T-helper 1 cell treated with Interleukin-12 subunit alpha and Interleukin-12 subunit beta and Interleukin-4 antibody, amounts not matched to agents 30 ng/mL and 1 ng/mL, for 36 hours (primary cell): ENCODE results near the gene PTPRG. TPM values are rescaled to one million over a fixed set of nuclear protein-coding genes. Genes with fewer than 3 reads are reported as not detected.

Source experiments
- intact Hi-C: fragments of 100-400 bp; cut with micrococcal nuclease; formaldehyde crosslinking; loops from one replicate; pipeline ENCODE4 v1.15.1; 2024
- total RNA-seq: library from RNA; stranded (reverse); gene quantifications from 2 replicates; pipeline ENCODE4 v1.2.3, GENCODE V29; 2022

The PTPRG gene
- total RNA-seq, 1 donor from 2014 or later, result 2.5 TPM

- intact Hi-C loops, result no loop called here
Measured at GRCh38 chr3:61582846-61583245, 21.5 kb downstream of the PTPRG start.

GRCh38 chr3:61583890-61584875 lies 22.8 kb downstream of the PTPRG start:
- intact Hi-C loops, result no loop called here

DNA sequence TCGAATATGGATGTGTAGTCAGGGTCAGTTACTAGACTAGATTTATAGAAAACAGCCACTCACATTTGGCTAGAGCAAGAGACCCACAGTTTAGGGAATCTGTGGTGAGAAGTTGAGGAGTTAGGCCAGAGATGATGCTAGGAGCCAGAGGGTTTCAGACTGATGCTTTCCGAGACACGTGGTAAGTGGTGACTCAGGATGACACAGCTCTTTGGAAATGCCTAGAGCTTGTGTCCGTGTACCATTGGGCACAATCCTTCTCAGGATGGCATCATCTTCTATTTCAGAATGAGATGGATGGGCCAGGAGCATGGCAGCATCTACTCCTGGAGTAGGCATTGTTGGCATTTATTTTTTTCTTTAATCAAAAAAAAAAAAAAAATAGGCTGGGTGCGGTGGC lies 28.5 kb downstream of the PTPRG start:
- intact Hi-C loops, result no loop called here

DNA sequence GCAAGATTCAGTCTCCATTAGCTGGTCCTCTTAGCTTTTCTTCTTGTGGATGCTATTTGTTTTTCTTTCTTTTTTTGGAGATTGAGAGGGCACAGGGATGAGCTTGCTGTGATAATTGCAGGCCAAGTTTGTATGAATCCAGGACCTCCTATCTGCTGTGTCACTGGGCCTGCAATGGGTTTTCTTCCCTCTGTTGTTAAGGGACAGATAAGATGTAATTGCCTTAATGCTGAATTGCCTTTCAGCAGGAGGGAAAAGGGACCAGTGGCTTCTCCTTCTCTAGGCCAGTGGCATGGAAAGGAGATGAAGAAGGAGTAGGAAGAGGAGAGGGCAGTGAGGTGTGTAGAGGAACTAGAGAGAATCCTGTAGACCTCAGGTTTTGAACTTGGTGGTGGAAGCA lies 29.9 kb downstream of the PTPRG start:
- intact Hi-C loops, result no loop called here

DNA sequence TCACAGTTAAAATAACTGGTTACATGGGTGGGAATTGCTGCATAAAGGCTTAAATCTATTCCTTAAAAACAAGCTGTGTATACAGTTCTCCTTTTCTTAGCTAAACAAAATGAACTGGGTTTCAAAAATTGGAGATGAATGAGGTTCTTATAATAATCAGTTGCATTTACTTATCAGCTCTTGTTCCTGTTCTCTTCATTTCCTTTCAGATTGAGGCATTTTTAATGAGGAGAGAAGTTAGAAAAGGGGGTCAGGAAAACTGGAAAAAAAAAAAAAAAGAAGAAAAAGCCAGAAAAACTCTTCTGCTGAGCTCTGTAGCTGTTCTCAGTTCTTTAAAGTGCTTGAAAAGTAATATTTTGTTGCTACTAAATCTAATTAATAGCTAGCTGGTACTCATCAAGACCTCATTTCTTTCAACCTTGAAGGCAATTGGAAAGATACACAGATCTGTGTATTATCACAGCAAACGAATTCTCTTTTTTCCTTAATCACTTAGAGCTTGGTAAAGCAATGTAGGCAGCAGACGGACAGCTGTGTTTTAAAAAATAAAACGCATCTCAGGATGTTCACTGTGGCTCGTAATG lies 32.2 kb downstream of the PTPRG start:
- intact Hi-C loops, result no loop called here

- intact Hi-C loops, result no loop called here
Measured at GRCh38 chr3:61594144-61594963, 33.0 kb downstream of the PTPRG start.

GRCh38 chr3:61594964-61595285 lies 33.6 kb downstream of the PTPRG start:
- intact Hi-C loops, result no loop called here

DNA sequence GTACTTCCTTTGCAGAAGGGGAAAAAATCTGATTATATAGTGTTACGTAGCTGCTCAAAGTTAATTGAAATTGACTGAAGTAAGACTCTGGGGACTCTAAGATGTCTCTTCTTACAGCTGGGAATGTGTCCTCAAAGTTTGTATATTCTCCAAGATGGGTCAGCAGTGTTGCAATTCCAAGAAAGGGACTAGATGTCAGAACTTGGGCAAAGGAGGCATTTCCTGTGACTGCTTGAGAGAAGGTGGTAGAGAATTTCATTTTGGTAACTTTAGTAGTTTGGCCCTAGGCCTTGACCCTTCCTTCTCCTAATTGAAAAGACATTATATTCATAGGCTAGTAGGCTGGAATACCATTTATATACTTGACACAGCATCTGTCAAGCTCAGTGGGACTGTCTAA lies 33.9 kb downstream of the PTPRG start:
- intact Hi-C loops, result no loop called here

DNA sequence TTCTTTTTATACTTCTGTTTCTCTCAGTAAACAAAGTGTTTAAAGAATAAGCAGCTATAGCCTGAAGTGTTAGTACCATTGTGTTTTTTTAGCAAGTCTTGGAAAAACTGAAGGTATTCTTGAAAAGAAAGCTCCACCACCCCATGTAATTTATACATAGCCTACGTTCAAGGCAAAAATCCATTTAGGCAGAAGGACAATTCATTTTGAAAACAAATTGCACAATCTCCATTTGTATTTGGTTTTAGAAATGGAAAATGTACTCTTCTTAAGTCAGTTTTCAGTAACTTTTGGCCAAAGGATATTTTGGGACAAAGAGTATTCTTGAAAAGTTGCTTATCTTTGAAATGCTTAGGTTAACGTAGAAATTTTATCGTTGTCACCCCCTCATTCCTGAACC lies 34.5 kb downstream of the PTPRG start:
- intact Hi-C loops, result no loop called here

- intact Hi-C loops, result no loop called here
Measured at GRCh38 chr3:61597906-61598305, 36.5 kb downstream of the PTPRG start.

- intact Hi-C loops, result no loop called here
Measured at GRCh38 chr3:61600195-61600594, 38.8 kb downstream of the PTPRG start.

- intact Hi-C loops, result no loop called here
Measured at GRCh38 chr3:61601831-61602230, 40.5 kb downstream of the PTPRG start.

- intact Hi-C loops, result no loop called here
Measured at GRCh38 chr3:61602466-61602865, 41.1 kb downstream of the PTPRG start.

- intact Hi-C loops, result no loop called here
Measured at GRCh38 chr3:61605589-61606175, 44.3 kb downstream of the PTPRG start.

DNA sequence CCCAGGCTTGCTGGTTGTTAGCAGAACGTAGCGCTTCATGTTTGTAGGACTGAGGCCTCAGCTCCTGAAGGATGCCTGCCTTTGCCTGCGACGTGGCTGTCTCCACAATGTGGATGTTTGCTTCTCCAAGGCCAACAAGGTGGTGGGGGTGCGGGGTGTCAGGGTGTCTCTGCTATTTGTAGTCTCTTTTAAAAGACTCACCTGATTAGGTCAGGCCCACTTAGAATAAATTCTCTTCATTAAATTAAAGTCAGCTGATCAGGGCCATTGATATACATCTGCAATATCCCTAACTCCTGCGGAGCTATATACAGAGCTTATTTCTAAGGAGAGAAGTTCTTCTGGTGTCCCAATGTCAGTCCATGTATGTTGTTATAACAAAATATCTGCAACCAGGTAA lies 44.8 kb downstream of the PTPRG start:
- intact Hi-C loops, result no loop called here

GRCh38 chr3:61608072-61608471 lies 46.7 kb downstream of the PTPRG start:
- intact Hi-C loops, result no loop called here

DNA sequence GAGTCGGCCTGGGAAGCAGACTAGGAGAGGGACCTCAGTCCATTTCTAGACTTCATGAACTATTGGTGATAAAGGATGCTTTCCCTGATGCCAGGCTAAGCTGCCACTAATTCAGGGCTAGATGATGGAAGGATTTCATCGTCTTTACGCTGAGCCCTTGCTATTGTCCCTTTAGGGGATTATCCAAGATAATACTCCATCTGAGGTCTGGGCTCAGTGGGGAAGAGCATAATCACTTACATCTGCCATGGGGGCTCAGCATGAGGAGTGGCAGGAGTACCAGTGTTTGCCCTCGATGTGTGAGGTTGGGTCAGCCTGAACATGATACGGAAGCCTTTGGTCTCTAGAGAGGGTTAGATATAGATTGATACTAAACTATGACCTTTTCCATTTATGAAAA lies 47.3 kb downstream of the PTPRG start:
- intact Hi-C loops, result no loop called here

- intact Hi-C loops, result no loop called here
Measured at GRCh38 chr3:61610316-61610715, 48.9 kb downstream of the PTPRG start.

GRCh38 chr3:61612211-61613194 lies 51.1 kb downstream of the PTPRG start:
- intact Hi-C loops, result no loop called here

DNA sequence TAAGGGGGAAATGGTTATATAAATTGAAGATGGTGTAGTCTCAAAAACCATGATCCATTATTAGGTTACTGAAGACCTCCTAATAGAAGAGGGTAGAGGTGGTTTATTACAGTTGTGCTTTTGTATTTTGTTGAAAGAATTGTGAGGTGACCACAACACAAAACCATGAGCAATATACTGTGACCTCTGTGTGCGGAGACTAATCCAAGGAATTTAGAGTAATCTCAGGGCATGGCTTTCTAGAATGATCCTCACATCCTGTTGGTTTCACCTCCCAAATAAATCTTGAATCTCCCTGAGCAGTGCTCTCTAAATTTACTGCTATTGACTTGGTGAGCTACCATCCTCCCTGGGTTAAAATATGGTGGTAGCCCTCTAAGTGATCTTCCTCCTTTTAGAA lies 52.3 kb downstream of the PTPRG start:
- intact Hi-C loops, result no loop called here
